H1 (cell line): Measurements from ENCODE around the gene COL11A2. TPM values are rescaled to one million over a fixed set of nuclear protein-coding genes. Genes with fewer than 3 reads are reported as not detected.

ENCODE experiments used
- CTCF ChIA-PET: fragments of 300-600 bp; sonication (Branson Sonifier 250); formaldehyde crosslinking; loops from one replicate; lab custom pipeline; 2021; ENCODE audit not compliant: partially characterized antibody; lab: Charles Lee
- POLR2A ChIA-PET: fragments of 300-600 bp; sonication (Branson Sonifier 250); formaldehyde crosslinking; loops from one replicate; lab custom pipeline; 2021; ENCODE audit warnings: inconsistent platforms; ENCODE audit not compliant: partially characterized antibody; lab: Charles Lee
- DNase-seq, 2 experiments: peaks; one replicate each; pipeline versions ENCODE4 v3.0.0 to v3.0.0-alpha.2; 2010 to 2022; ENCODE audit warnings: low spot score in 2 of 2, low read depth in 1 of 2, mixed read lengths in 1 of 2
- FAIRE-seq: peaks from 2 replicates; lab custom pipeline; 2011; peaks lifted over from hg19 to GRCh38; lab: Jason Lieb, UNC
- H2AFZ ChIP-seq: 2 replicates; pipeline ENCODE4 v1.8.1; 2012; ENCODE audit warnings: low read length, inconsistent platforms
- H2AK5ac ChIP-seq: 2 replicates; pipeline ENCODE4 v1.6.1; 2013; ENCODE audit warnings: low read depth, low read length
- H2BK120ac ChIP-seq: replicated peaks from 2 replicates; pipeline ENCODE3; 2013; ENCODE audit warnings: low read depth, low read length, inconsistent platforms
- H2BK12ac ChIP-seq: 2 replicates; pipeline ENCODE4 v1.6.1; 2013; ENCODE audit warnings: low read depth, low read length
- H2BK15ac ChIP-seq: 2 replicates; pipeline ENCODE4 v1.6.1; 2013; ENCODE audit warnings: low read length
- H2BK20ac ChIP-seq: 2 replicates; pipeline ENCODE4 v1.6.1; 2013; ENCODE audit warnings: low read length
- H2BK5ac ChIP-seq: 2 replicates; pipeline ENCODE4 v1.6.1; 2013; ENCODE audit warnings: low read depth, low read length
- H3K14ac ChIP-seq: 2 replicates; pipeline ENCODE4 v1.6.1; 2013; ENCODE audit warnings: inconsistent platforms; ENCODE audit not compliant: insufficient read length
- H3K18ac ChIP-seq: 2 replicates; pipeline ENCODE4 v1.6.1; 2013; ENCODE audit warnings: low read length; ENCODE audit errors: extremely low read depth
- H3K23ac ChIP-seq: 2 replicates; pipeline ENCODE4 v1.6.1; 2013; ENCODE audit warnings: inconsistent platforms; ENCODE audit not compliant: insufficient read length
- H3K23me2 ChIP-seq: 2 replicates; pipeline ENCODE4 v1.6.1; 2013; ENCODE audit warnings: low read depth, low read length
- H3K27ac ChIP-seq: 2 replicates; pipeline ENCODE4 v1.6.1; 2011; ENCODE audit warnings: low read depth, low read length, inconsistent platforms
- H3K27me3 ChIP-seq, 4 experiments: replicated peaks in 1 of 4; 1 replicate in 1 of 4; 2 replicates in 3 of 4; pipeline versions ENCODE4 v1.6.1 to v1.8.1; 2011 to 2013; ENCODE audit warnings: low read length in 3 of 4, mild to moderate bottlenecking in 3 of 4, inconsistent platforms in 2 of 4, mixed read lengths in 2 of 4, moderate library complexity in 1 of 4; ENCODE audit not compliant: control insufficient read depth in 3 of 4, insufficient read depth in 3 of 4; ENCODE audit errors: extremely low read depth in 1 of 4
- H3K36me3 ChIP-seq, 4 experiments: 2 replicates each; pipeline versions ENCODE4 v1.6.1 to v1.8.1; 2011 to 2013; ENCODE audit warnings: mild to moderate bottlenecking in 4 of 4, low read length in 3 of 4, moderate library complexity in 2 of 4, control low read depth in 1 of 4, inconsistent platforms in 1 of 4; ENCODE audit not compliant: insufficient read depth in 4 of 4, control insufficient read depth in 2 of 4
- H3K4ac ChIP-seq: replicated peaks from 2 replicates; pipeline ENCODE3; 2013; ENCODE audit warnings: low read length, low read depth, mixed read lengths, inconsistent platforms; ENCODE audit not compliant: insufficient read length
- H3K4me1 ChIP-seq, 4 experiments: replicated peaks in 1 of 4; 1 replicate in 1 of 4; 2 replicates in 3 of 4; pipeline versions ENCODE4 v1.6.1 to v1.8.1; 2011 to 2013; ENCODE audit warnings: low read length in 3 of 4, inconsistent platforms in 2 of 4, mixed read lengths in 1 of 4; ENCODE audit not compliant: insufficient read depth in 4 of 4, control insufficient read depth in 3 of 4
- H3K4me2 ChIP-seq, 2 experiments: 2 replicates each; pipeline versions ENCODE4 v1.6.1 to v1.8.1; 2011 to 2013; ENCODE audit warnings: low read depth in 2 of 2, low read length in 2 of 2, control low read depth in 1 of 2, inconsistent platforms in 1 of 2, mild to moderate bottlenecking in 1 of 2; ENCODE audit not compliant: insufficient read depth in 1 of 2
- H3K4me3 ChIP-seq, 4 experiments: fragments of 200-600, 300-600 bp in 1 of 4; sonication (generic), shearing (Covaris generic), sonication (Bioruptor Twin) in 1 of 4; 2 replicates each; pipeline versions ENCODE4 v1.5.1 to v1.8.1; 2011 to 2016; ENCODE audit warnings: low read length in 4 of 4, low read depth in 3 of 4, control low read depth in 2 of 4, inconsistent platforms in 2 of 4, mild to moderate bottlenecking in 2 of 4, mixed read lengths in 1 of 4, moderate library complexity in 1 of 4; ENCODE audit not compliant: insufficient read depth in 2 of 4; ENCODE audit errors: extremely low read depth in 1 of 4
- H3K56ac ChIP-seq: replicated peaks from 2 replicates; pipeline ENCODE3; 2013; ENCODE audit warnings: low read depth, mild to moderate bottlenecking, mixed read lengths, low read length, inconsistent platforms; ENCODE audit not compliant: insufficient read length
- H3K79me1 ChIP-seq: 2 replicates; pipeline ENCODE4 v1.6.1; 2013; ENCODE audit warnings: low read depth, low read length, control low read depth
- H3K79me2 ChIP-seq, 2 experiments: 2 replicates each; pipeline versions ENCODE4 v1.6.1 to v1.8.1; 2012 to 2013; ENCODE audit warnings: low read length in 2 of 2, mild to moderate bottlenecking in 2 of 2, inconsistent platforms in 1 of 2; ENCODE audit not compliant: insufficient read depth in 2 of 2, control insufficient read depth in 1 of 2
- H3K9ac ChIP-seq, 4 experiments: replicated peaks in 1 of 4; 1 replicate in 1 of 4; 2 replicates in 3 of 4; pipeline versions ENCODE4 v1.6.1 to v1.8.1; 2011 to 2013; ENCODE audit warnings: low read depth in 3 of 4, low read length in 3 of 4, control low read depth in 2 of 4, mild to moderate bottlenecking in 2 of 4, moderate library complexity in 2 of 4, inconsistent platforms in 1 of 4; ENCODE audit errors: extremely low read depth in 1 of 4
- H3K9me3 ChIP-seq, 2 experiments: 2 replicates each; pipeline versions ENCODE4 v1.6.1 to v1.8.1; 2012 to 2013; ENCODE audit warnings: mild to moderate bottlenecking in 2 of 2, moderate library complexity in 2 of 2, control low read depth in 1 of 2, inconsistent platforms in 1 of 2, low read depth in 1 of 2, low read length in 1 of 2, mixed read lengths in 1 of 2; ENCODE audit not compliant: insufficient read depth in 2 of 2
- H4K20me1 ChIP-seq, 2 experiments: replicated peaks in 1 of 2; 2 replicates each; pipeline versions ENCODE3 to v1.8.1; 2011 to 2013; ENCODE audit warnings: inconsistent platforms in 2 of 2, low read length in 2 of 2, mild to moderate bottlenecking in 1 of 2; ENCODE audit not compliant: insufficient read depth in 2 of 2, control insufficient read depth in 1 of 2
- H4K5ac ChIP-seq: 2 replicates; pipeline ENCODE4 v1.6.1; 2013; ENCODE audit warnings: low read length, low read depth, mixed read lengths, inconsistent platforms; ENCODE audit not compliant: insufficient read length
- H4K8ac ChIP-seq: 2 replicates; pipeline ENCODE4 v1.8.0; 2013; ENCODE audit warnings: mild to moderate bottlenecking, moderate library complexity, low read length, inconsistent platforms; ENCODE audit not compliant: insufficient read depth; ENCODE audit errors: extremely low read depth
- H4K91ac ChIP-seq: replicated peaks from 2 replicates; pipeline ENCODE3; 2013; ENCODE audit warnings: low read length, mixed read lengths, inconsistent platforms; ENCODE audit not compliant: insufficient read length
- BACH1 ChIP-seq: IDR thresholded peaks from 2 replicates; pipeline ENCODE4 v1.6.1; 2012; ENCODE audit warnings: low read length, improper control_type of control experiment
- BCL11A ChIP-seq, 2 experiments: IDR thresholded peaks; one replicate each; pipeline ENCODE4 v1.6.1; 2011; ENCODE audit warnings: low read depth in 2 of 2, low read length in 2 of 2, mild to moderate bottlenecking in 2 of 2
- CBX8 ChIP-seq: fragments of 300-800, 300-1000 bp; sonication (generic); IDR thresholded peaks from 2 replicates; pipeline ENCODE4 v1.7.1; 2016; ENCODE audit warnings: low read depth, low read length, borderline replicate concordance
- FOSL1 ChIP-seq: IDR thresholded peaks from 2 replicates; pipeline ENCODE4 v1.6.1; 2011; ENCODE audit warnings: mild to moderate bottlenecking, low read depth, low read length, moderate library complexity; ENCODE audit not compliant: insufficient read depth
- HDAC6 ChIP-seq: IDR thresholded peaks from one replicate; pipeline ENCODE4 v1.7.1; 2012; ENCODE audit warnings: low read depth, mild to moderate bottlenecking, inconsistent platforms, low read length, moderate library complexity
- MAFK ChIP-seq: IDR thresholded peaks from 2 replicates; pipeline ENCODE4 v1.6.1; 2012; ENCODE audit warnings: low read depth, mild to moderate bottlenecking, improper control_type of control experiment, low read length
- PHF8 ChIP-seq: fragments of 200-600 bp; sonication (generic); conservative IDR thresholded peaks from 2 replicates; pipeline ENCODE4 v1.7.1; 2012; ENCODE audit warnings: low read depth, mild to moderate bottlenecking, inconsistent platforms, low read length, moderate library complexity
- RXRA ChIP-seq: IDR thresholded peaks from 2 replicates; pipeline ENCODE4 v1.6.1; 2011; ENCODE audit warnings: low read depth, mild to moderate bottlenecking, low read length, moderate library complexity; ENCODE audit not compliant: insufficient read depth
- SAP30 ChIP-seq: fragments of 300-600 bp; sonication (generic); IDR thresholded peaks from 2 replicates; pipeline ENCODE4 v1.7.1; 2012; ENCODE audit warnings: low read length, moderate library complexity, mild to moderate bottlenecking, inconsistent platforms; ENCODE audit not compliant: insufficient read depth, insufficient replicate concordance
- SP1 ChIP-seq: IDR thresholded peaks from 2 replicates; pipeline ENCODE4 v1.6.1; 2011; ENCODE audit warnings: low read depth, low read length
- SP2 ChIP-seq: IDR thresholded peaks from 2 replicates; pipeline ENCODE4 v1.6.1; 2012; ENCODE audit warnings: mild to moderate bottlenecking, low read length, inconsistent platforms
- SRF ChIP-seq: IDR thresholded peaks from 2 replicates; pipeline ENCODE4 v1.6.1; 2011; ENCODE audit warnings: mild to moderate bottlenecking, low read depth, low read length, moderate library complexity
- TAF1 ChIP-seq: IDR thresholded peaks from 2 replicates; pipeline ENCODE4 v1.6.1; 2011; ENCODE audit warnings: mild to moderate bottlenecking, low read depth, low read length
- WGBS, 2 experiments: shearing (Covaris generic) in 1 of 2; methylation state at CpG; one replicate each; pipeline versions ENCODE4 v1.1.6 to v1.1.7; 2013 to 2015; ENCODE audit warnings: low lambda C conversion rate in 2 of 2, mixed read lengths in 2 of 2, inconsistent platforms in 1 of 2, low coverage in 1 of 2, missing lambda C conversion rate in 1 of 2; ENCODE audit not compliant: insufficient replicate concordance in 2 of 2, insufficient coverage in 1 of 2, insufficient read length in 1 of 2; ENCODE audit errors: extremely low coverage in 1 of 2, missing lambda C conversion rate in 1 of 2; 5-methylcytosine and 5-hydroxymethylcytosine counted together
- polyA plus RNA-seq, 7 experiments: library from polyadenylated mRNA; depleted of rRNA in 3 of 7; stranded (reverse) in 5 of 7; unstranded in 2 of 7; fragments of >200 nt in 5 of 7; fragments of 200-250 nt in 2 of 7; gene quantifications; 1 replicate in 5 of 7; 2 replicates in 1 of 7; 4 replicates in 1 of 7; pipeline versions ENCODE4 v1.2.1 to v1.2.3, GENCODE V29; 2011 to 2013; ENCODE audit warnings: missing spikeins in 2 of 7, mixed read lengths in 2 of 7
- total RNA-seq: library from RNA; stranded (reverse); fragmentation: NEBNext Ultra II Directional; extraction: Animal tissue kit (Norgen Biotek cat#: 25700); gene quantifications from 2 replicates; pipeline ENCODE4 v1.2.1, GENCODE V29; 2021
- TF ChIP-seq, protein P1 (sequence below): IDR thresholded peaks from 2 replicates; pipeline ENCODE4 v1.6.1; 2011; ENCODE audit warnings: low read length, improper control_type of control experiment

Gene COL11A2
- total and polyA plus RNA-seq, 2 of the 8 experiments (the other 6 are each of a cell fraction or from before 2014, with no cell fraction given) = 2.8 to 3.8 TPM

DNA sequence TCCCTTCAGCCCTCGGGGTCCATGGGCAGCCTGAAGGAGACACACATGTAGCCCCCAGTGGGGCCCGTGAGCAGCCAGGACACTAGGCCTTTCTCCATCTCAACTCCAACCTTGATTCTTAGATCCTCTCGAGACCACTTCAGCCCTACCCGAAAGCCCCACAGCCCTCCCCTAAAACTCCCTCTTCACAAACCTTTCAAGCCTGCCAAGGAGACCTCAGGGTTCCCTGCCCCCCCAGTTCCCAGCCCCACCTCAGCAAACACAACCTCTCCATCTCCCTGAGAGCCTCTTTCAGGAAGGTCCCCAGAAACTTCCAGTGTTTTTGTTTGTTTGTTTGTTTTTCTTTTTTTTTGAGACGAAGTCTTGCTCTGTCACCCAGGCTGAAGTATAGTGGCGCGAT lies 11.1 kb downstream of the COL11A2 start:
- FAIRE-seq (no peak), DNase-seq (no peak)
- Histone ChIP-seq H3K79me1 (no peaks in the 10 kb centered on the region), H3K14ac (no peak overlapping the region), H3K9ac (no peak overlapping the region), H3K27ac (no peak overlapping the region), H2BK15ac (no peak overlapping the region), H3K9me3 (no peaks in the 10 kb centered on the region), H2BK5ac (no peak overlapping the region), H2AK5ac (no peak overlapping the region), H3K56ac (no peak overlapping the region), H3K23ac (no peak overlapping the region), H3K36me3 (no peaks in the 10 kb centered on the region), H3K4ac (no peak overlapping the region), H3K27me3 (no peaks in the 10 kb centered on the region; a peak in 1 of 7 replicates), H3K4me2 (no peak overlapping the region), H4K5ac (no peak overlapping the region), H4K91ac (no peak overlapping the region), H2BK120ac (no peak overlapping the region), H2BK12ac (no peak overlapping the region), H3K79me2 (no peaks in the 10 kb centered on the region; a peak in 1 of 4 replicates), H3K18ac (no peak overlapping the region), H2AFZ (no peak overlapping the region), H3K4me3 (no peak overlapping the region), H3K23me2 (no peaks in the 10 kb centered on the region), H3K4me1 (peaks cover 0 to 5% (median 2%) of the 10 kb centered on the region in 4 experiments; a peak in 2 of 7 replicates), H4K8ac (no peak overlapping the region), H4K20me1 (no peaks in the 10 kb centered on the region), H2BK20ac (no peak overlapping the region)
- ChIA-PET POLR2A (no interaction called here), CTCF (interaction anchor here (1.1 to 1.3 kb wide), 2 partner anchors 8 to 33 kb away, joined by 4 to 5 read pairs; no protein-coding TSS in a partner anchor)
- WGBS, 2 experiments = 92% methylated on average over 7 of the region's 7 CpGs; no CpG with 5 or more reads in 1 of the 2 experiments
- no peak for TF ChIP-seq PHF8
- TF ChIP-seq, protein P1, sequence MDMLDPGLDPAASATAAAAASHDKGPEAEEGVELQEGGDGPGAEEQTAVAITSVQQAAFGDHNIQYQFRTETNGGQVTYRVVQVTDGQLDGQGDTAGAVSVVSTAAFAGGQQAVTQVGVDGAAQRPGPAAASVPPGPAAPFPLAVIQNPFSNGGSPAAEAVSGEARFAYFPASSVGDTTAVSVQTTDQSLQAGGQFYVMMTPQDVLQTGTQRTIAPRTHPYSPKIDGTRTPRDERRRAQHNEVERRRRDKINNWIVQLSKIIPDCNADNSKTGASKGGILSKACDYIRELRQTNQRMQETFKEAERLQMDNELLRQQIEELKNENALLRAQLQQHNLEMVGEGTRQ = no peak
- no peak for TF ChIP-seq SP1
- TF ChIP-seq HDAC6 = no peak
- no peak for TF ChIP-seq RXRA
- TF ChIP-seq SP2 = no peak
- no peak for TF ChIP-seq TAF1
- TF ChIP-seq BACH1 = no peak
- no peak for TF ChIP-seq MAFK
- no peak for TF ChIP-seq FOSL1
- TF ChIP-seq SAP30 = no peak
- TF ChIP-seq BCL11A (IDR thresholded peaks at IDR 0.05; ENCODE audit: low read depth in 2 of 2, low read length in 2 of 2) = no peak
- no peak for TF ChIP-seq CBX8
- no peak for TF ChIP-seq SRF
